Thyroid gland (tissue), 4 donors: ENCODE data around the gene CHAF1A.
A peak's percentile ranks its signal among the peaks of the same experiment; 100 is the strongest.

Source experiments
- CTCF ChIP-seq, 6 experiments: fragments of 200-600 bp in 3 of 6; fragments of 450-650 bp in 3 of 6; sonication (generic) in 3 of 6; IDR thresholded peaks; one replicate each; pipeline ENCODE4 v1.5.1; 2016 to 2019; ENCODE audit warnings: antibody characterized with exemption in 6 of 6, mild to moderate bottlenecking in 2 of 6, inconsistent platforms in 1 of 6, moderate library complexity in 1 of 6
- POLR2A ChIP-seq, 2 donors: fragments of 450-650 bp; IDR thresholded peaks; one replicate each; pipeline ENCODE4 v1.6.1; 2017; ENCODE audit warnings: antibody characterized with exemption in 2 of 2, mild to moderate bottlenecking in 2 of 2, moderate library complexity in 1 of 2

- TF ChIP-seq POLR2A (IDR thresholded peaks at IDR 0.05), result no peak
- peak in 1 of 6 experiments; percentile 1 for TF ChIP-seq CTCF (IDR thresholded peaks at IDR 0.05)
Observed at GRCh38 chr19:4369888-4370260, 32.6 kb upstream of the CHAF1A start.
